Measurements from ENCODE around the gene SHANK1. TPM values are rescaled to one million over a fixed set of nuclear protein-coding genes. Genes with fewer than 3 reads are reported as not detected.

SHANK1 gene
- total RNA-seq, 1 donor from 2014 or later, result 14.0 TPM

DNA sequence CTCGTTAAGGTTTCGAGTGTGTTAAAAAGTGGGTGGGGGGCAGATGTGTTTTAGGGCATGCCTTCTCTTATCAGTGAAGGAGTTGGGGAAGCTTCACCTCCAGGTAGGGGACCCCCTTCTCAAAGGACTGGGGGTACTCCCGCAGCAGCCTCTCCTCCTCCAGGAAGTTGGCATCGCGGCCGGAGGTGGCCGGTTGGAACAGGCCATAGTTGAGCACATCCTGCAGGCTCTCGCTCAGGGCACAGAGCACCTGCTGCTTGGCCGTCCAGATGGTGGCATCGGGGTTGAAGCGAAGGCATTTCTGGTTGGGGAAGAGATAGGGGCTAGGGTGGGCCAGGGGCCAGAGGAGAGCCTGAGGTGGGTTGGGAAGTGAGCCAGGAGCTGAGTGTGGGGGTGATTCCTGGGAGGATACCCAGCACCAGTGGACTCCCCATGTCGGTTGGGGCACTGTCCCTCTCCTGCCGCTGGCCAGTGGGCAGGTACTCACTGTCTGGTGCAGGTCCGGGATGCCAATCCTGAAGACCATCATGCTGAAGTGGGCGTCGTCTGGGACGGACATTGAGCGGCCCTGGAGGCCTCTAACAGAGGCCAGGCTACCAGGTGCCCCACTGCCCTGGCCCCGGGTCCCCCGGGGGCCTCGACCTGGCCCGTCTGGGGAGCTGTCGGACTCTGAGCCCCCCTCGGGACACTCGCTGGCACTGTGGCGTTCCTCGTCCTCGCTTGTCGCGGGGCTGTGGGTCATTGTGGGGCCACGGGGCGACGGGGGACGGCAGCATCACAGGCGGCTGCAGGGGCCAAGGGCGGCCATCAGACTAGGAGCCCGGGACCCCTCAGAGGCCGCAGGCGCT is 3.2 kb downstream of the SHANK1 start:
- Mint-ChIP-seq H3K4me1 (peaks cover 11% of the 10 kb centered on the region), H3K27ac (no peak overlapping the region), H3K9me3 (no peaks in the 10 kb centered on the region), H3K4me3 (peak overlapping the region; percentile 37), H3K36me3 (no peaks in the 10 kb centered on the region), H3K27me3 (ENCODE audit: low read depth) (peaks cover 76% of the 10 kb centered on the region)
- DNase-seq (ENCODE audit: low spot score in 2 of 2, unreplicated experiment in 2 of 2), result no peak
- TF ChIP-seq, protein P1, sequence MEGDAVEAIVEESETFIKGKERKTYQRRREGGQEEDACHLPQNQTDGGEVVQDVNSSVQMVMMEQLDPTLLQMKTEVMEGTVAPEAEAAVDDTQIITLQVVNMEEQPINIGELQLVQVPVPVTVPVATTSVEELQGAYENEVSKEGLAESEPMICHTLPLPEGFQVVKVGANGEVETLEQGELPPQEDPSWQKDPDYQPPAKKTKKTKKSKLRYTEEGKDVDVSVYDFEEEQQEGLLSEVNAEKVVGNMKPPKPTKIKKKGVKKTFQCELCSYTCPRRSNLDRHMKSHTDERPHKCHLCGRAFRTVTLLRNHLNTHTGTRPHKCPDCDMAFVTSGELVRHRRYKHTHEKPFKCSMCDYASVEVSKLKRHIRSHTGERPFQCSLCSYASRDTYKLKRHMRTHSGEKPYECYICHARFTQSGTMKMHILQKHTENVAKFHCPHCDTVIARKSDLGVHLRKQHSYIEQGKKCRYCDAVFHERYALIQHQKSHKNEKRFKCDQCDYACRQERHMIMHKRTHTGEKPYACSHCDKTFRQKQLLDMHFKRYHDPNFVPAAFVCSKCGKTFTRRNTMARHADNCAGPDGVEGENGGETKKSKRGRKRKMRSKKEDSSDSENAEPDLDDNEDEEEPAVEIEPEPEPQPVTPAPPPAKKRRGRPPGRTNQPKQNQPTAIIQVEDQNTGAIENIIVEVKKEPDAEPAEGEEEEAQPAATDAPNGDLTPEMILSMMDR (IDR thresholded peaks at IDR 0.05; ENCODE audit: unreplicated experiment), result no peak

DNA sequence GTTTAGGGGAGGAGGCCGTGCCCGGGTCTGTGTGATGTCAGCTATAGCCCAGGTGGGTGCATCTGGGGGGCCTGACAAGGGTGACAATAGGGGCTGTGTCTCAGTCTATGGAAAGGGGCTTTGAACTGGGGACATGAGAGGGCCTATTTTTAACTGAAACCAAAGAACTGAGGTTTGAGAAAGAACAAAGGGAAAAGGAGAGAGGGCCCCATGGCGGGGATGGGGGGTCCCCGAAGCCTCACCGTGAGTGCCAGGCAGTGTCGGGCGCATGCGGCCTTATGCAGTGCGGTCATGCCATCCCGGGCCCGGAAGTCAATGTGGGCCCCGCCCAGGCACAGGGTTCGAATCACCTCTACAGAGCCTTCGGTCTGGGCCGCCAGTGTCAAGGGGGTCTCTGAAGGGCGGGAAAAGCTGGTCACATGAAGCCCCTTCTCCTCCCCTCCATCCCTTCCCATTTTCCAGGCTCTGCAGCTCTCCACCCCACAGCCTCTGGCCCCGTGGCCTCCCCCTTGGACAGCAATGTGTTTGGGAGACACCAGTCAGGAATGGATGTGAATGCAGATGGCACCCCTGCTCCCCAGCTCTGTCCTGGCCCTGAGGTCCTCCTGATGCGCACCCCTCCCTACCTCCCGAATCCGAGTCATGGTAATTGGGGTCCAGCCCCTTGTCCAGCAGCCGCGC is 5.9 kb downstream of the SHANK1 start:
- no peaks in the 10 kb centered on the region for H3K36me3 Mint-ChIP-seq
- H3K4me1 Mint-ChIP-seq, result peaks cover 8% of the 10 kb centered on the region
- H3K27ac Mint-ChIP-seq, result no peak overlapping the region
- DNase-seq (ENCODE audit: low spot score in 2 of 2, unreplicated experiment in 2 of 2), result no peak
- H3K4me3 Mint-ChIP-seq, result no peak overlapping the region
- peaks cover 80% of the 10 kb centered on the region for H3K27me3 Mint-ChIP-seq (ENCODE audit: low read depth)
- no peaks in the 10 kb centered on the region for H3K9me3 Mint-ChIP-seq
- TF ChIP-seq, protein P1 (IDR thresholded peaks at IDR 0.05; ENCODE audit: unreplicated experiment), result no peak

DNA sequence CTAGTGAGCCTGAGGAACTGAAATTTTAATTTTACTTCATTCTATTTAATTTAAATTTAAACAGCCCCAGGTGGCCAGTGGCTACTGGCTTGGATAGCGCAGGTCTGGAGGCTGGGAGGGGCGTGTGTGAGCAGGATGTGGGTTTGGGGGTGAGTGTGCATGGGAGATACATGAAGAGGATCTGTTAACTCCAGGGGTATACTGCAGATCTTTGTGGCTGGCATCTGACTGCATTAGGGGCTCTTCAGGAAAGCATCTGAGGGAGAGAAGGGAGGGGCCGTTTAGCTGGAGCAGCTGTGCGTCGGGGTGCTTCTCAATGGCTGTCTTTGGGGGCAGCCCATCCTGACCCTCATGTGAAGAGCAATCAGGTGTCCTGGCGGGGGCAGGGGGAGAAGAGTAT is 6.8 kb downstream of the SHANK1 start:
- DNase-seq (ENCODE audit: low spot score in 2 of 2, unreplicated experiment in 2 of 2), result no peak
- TF ChIP-seq, protein P1 (IDR thresholded peaks at IDR 0.05; ENCODE audit: unreplicated experiment), result no peak
- H3K36me3 Mint-ChIP-seq, result no peaks in the 10 kb centered on the region
- peaks cover 7% of the 10 kb centered on the region for H3K4me1 Mint-ChIP-seq
- no peak overlapping the region for H3K4me3 Mint-ChIP-seq
- no peaks in the 10 kb centered on the region for H3K9me3 Mint-ChIP-seq
- no peak overlapping the region for H3K27ac Mint-ChIP-seq
- peaks cover 82% of the 10 kb centered on the region for H3K27me3 Mint-ChIP-seq (ENCODE audit: low read depth)

DNA sequence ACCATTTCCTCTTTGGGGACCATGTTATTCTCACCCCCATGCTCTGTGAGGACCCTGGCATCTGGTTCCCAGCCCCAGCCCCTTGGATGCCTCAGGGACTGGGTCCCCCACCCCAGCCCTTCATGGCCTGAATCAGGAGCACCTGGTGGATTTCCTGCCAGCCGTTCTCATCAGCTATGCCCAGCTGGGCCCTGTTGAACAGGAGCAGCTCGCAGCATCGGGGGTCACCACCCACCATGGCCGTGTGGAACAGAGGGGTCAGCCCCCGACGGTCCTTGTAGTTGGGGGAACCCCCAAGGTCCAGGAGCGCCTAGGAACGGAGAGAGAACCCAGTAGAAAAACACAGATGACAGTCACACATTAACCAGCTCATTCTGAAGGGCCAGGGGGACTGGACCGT is 7.8 kb downstream of the SHANK1 start:
- Mint-ChIP-seq H3K27ac (no peak overlapping the region), H3K36me3 (no peaks in the 10 kb centered on the region), H3K27me3 (ENCODE audit: low read depth) (peaks cover 83% of the 10 kb centered on the region), H3K4me1 (no peaks in the 10 kb centered on the region), H3K9me3 (no peaks in the 10 kb centered on the region), H3K4me3 (no peak overlapping the region)
- TF ChIP-seq, protein P1 (IDR thresholded peaks at IDR 0.05; ENCODE audit: unreplicated experiment), result no peak
- DNase-seq (ENCODE audit: low spot score in 2 of 2, unreplicated experiment in 2 of 2), result no peak

DNA sequence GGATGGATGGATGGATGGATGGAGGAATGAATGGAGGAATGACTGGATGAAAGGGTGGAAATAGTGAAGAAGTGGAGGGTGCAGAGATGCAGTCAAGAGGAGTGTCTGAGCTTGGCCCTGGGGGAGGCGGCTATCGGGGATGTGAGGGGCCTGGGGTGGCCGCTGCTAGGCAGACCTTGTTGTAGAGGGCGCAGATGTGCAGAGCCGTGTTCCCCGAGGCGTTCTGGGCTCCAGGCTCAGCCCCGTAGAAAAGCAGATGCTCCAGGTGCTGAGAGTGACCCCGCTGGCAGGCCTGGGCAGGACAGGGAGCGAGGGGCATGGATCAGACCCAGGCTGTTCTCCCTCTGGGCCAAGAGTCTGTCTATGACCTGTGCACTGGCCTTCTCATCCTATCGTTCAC is 8.4 kb downstream of the SHANK1 start:
- Mint-ChIP-seq H3K36me3 (no peaks in the 10 kb centered on the region), H3K27me3 (ENCODE audit: low read depth) (peaks cover 83% of the 10 kb centered on the region), H3K4me1 (no peaks in the 10 kb centered on the region), H3K4me3 (no peak overlapping the region), H3K27ac (no peak overlapping the region), H3K9me3 (no peaks in the 10 kb centered on the region)
- no peak for DNase-seq (ENCODE audit: low spot score in 2 of 2, unreplicated experiment in 2 of 2)
- TF ChIP-seq, protein P1 (IDR thresholded peaks at IDR 0.05; ENCODE audit: unreplicated experiment), result no peak
